ENCODE measurements around the gene RHBDD2.
"Not testable (repeated sequence)": the region's sequence is repeated elsewhere in the genome, so short reads cannot be mapped to it uniquely, and the experiment has no call there.

Gene RHBDD2

DNA sequence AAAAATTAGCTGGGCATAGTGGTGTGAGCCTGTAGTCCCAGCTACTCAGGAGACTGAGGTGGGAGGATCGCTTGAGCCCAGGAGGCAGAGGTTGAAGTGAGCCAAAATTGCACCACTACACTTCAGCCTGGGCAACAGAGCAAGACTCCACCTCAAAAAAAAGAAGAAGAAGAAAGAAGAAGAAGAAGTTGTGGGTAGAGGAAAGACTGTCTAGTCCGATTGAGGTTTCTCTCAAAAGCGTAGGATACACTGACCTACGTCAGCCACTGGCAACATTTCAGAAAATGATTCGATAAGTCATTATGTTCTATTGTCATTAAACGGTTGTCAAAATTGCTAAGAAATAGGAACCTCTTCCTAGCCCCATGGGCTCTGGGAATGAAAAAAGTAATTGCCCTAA lies 22.3 kb upstream of the RHBDD2 start:
- no peak for TF ChIP-seq EZH2 (IDR thresholded peaks at IDR 0.05; ENCODE audit: borderline replicate concordance, low read length)
- TF ChIP-seq, protein P1, sequence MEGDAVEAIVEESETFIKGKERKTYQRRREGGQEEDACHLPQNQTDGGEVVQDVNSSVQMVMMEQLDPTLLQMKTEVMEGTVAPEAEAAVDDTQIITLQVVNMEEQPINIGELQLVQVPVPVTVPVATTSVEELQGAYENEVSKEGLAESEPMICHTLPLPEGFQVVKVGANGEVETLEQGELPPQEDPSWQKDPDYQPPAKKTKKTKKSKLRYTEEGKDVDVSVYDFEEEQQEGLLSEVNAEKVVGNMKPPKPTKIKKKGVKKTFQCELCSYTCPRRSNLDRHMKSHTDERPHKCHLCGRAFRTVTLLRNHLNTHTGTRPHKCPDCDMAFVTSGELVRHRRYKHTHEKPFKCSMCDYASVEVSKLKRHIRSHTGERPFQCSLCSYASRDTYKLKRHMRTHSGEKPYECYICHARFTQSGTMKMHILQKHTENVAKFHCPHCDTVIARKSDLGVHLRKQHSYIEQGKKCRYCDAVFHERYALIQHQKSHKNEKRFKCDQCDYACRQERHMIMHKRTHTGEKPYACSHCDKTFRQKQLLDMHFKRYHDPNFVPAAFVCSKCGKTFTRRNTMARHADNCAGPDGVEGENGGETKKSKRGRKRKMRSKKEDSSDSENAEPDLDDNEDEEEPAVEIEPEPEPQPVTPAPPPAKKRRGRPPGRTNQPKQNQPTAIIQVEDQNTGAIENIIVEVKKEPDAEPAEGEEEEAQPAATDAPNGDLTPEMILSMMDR (IDR thresholded peaks at IDR 0.05; ENCODE audit: low read length) = no peak
- no peak overlapping the region for H3K9ac ChIP-seq (ENCODE audit: low read length)

DNA sequence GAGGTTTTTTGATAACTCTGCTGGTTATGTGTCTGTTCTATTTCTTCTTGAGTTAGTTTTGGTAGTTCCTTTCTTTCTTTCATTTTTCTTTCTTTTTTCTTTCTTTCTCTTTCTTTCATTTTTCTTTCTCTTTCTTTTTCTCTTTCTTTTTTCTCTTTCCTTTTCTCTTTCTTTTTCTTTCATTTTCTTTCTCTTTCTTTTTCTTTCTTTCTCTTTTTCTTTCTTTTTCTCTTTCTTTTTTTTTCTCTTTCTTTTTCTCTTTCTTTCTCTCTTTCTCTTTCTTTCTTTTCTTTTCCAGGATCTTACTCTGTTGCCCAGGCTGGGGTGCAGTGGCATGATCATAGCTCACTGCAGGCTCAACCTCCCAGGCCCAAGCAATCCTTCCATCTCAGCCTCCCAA lies 20.4 kb upstream of the RHBDD2 start:
- H3K36me3 ChIP-seq (ENCODE audit: insufficient read depth, low read length) = no peaks in the 10 kb centered on the region
- H2AFZ ChIP-seq (ENCODE audit: low read length) = no peak overlapping the region
- H3K9ac ChIP-seq (ENCODE audit: low read length) = no peak overlapping the region
- H3F3A ChIP-seq (ENCODE audit: insufficient read depth, low read length) = no peaks in the 10 kb centered on the region
- H3K9me3 ChIP-seq (ENCODE audit: low read length) = no peaks in the 10 kb centered on the region
- no peaks in the 10 kb centered on the region; the same call in 1 of the 2 replicates for H3K27me3 ChIP-seq (ENCODE audit: insufficient read depth, low read length)
- TF ChIP-seq, protein P1 (IDR thresholded peaks at IDR 0.05; ENCODE audit: low read length) = no peak
- TF ChIP-seq EZH2 (IDR thresholded peaks at IDR 0.05; ENCODE audit: borderline replicate concordance, low read length) = no peak
- H3K79me2 ChIP-seq (ENCODE audit: insufficient read depth, low read length) = no peaks in the 10 kb centered on the region
- no peaks in the 10 kb centered on the region for H3K4me1 ChIP-seq (ENCODE audit: insufficient read depth, low read length, severe bottlenecking)
- no peak overlapping the region for H3K27ac ChIP-seq (ENCODE audit: low read depth, low read length, poor library complexity, severe bottlenecking)
- H3K4me2 ChIP-seq (ENCODE audit: low read length) = no peak overlapping the region
- H3K4me3 ChIP-seq (ENCODE audit: low read depth, low read length, poor library complexity, severe bottlenecking) = no peak overlapping the region
- no peaks in the 10 kb centered on the region for H3K9me2 ChIP-seq (ENCODE audit: low read depth, low read length)
- H4K20me1 ChIP-seq (ENCODE audit: insufficient read depth, low read length) = no peaks in the 10 kb centered on the region

More for the DNA sequence above, 22.3 kb upstream of the RHBDD2 start:
- H4K20me1 ChIP-seq (ENCODE audit: insufficient read depth, low read length) = no peaks in the 10 kb centered on the region
- H3K9me3 ChIP-seq (ENCODE audit: low read length) = no peaks in the 10 kb centered on the region
- H3K4me2 ChIP-seq (ENCODE audit: low read length) = no peak overlapping the region
- H3K9me2 ChIP-seq (ENCODE audit: low read depth, low read length) = no peaks in the 10 kb centered on the region
- no peaks in the 10 kb centered on the region for H3K36me3 ChIP-seq (ENCODE audit: insufficient read depth, low read length)
- no peaks in the 10 kb centered on the region for H3F3A ChIP-seq (ENCODE audit: insufficient read depth, low read length)
- no peak overlapping the region for H2AFZ ChIP-seq (ENCODE audit: low read length)
- no peaks in the 10 kb centered on the region for H3K4me1 ChIP-seq (ENCODE audit: insufficient read depth, low read length, severe bottlenecking)
- no peak overlapping the region for H3K27ac ChIP-seq (ENCODE audit: low read depth, low read length, poor library complexity, severe bottlenecking)
- H3K27me3 ChIP-seq (ENCODE audit: insufficient read depth, low read length) = no peaks in the 10 kb centered on the region; the same call in 1 of the 2 replicates
- no peaks in the 10 kb centered on the region for H3K79me2 ChIP-seq (ENCODE audit: insufficient read depth, low read length)
- H3K4me3 ChIP-seq (ENCODE audit: low read depth, low read length, poor library complexity, severe bottlenecking) = no peak overlapping the region

DNA sequence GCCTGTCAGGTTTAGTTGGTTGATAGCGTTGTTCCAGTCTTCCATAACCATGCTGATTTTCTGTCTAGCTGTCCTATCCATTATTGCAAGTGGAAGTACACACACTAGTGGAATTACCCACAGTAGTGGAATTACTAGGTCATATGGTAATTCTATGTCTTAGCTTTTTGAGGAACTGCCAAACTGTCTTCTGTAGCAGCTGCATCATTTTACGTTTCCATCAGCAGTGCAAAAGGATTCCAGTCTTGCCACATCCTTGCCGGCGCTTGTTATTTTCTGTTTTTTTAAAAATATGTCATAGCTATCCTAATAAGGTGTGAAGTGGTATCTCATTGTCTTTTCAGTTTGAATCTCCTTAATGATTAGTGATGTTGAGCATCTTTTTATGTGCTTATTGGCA lies 17.2 kb upstream of the RHBDD2 start:
- Histone ChIP-seq H3K27ac (ENCODE audit: low read depth, low read length, poor library complexity, severe bottlenecking) (no peak overlapping the region), H3K79me2 (ENCODE audit: insufficient read depth, low read length) (no peaks in the 10 kb centered on the region), H3K27me3 (ENCODE audit: insufficient read depth, low read length) (no peaks in the 10 kb centered on the region; the same call in 1 of the 2 replicates), H3K9ac (ENCODE audit: low read length) (no peak overlapping the region), H3F3A (ENCODE audit: insufficient read depth, low read length) (no peaks in the 10 kb centered on the region), H3K9me2 (ENCODE audit: low read depth, low read length) (no peaks in the 10 kb centered on the region), H2AFZ (ENCODE audit: low read length) (no peak overlapping the region), H3K4me3 (ENCODE audit: low read depth, low read length, poor library complexity, severe bottlenecking) (no peak overlapping the region), H4K20me1 (ENCODE audit: insufficient read depth, low read length) (no peaks in the 10 kb centered on the region), H3K9me3 (ENCODE audit: low read length) (no peaks in the 10 kb centered on the region), H3K36me3 (ENCODE audit: insufficient read depth, low read length) (no peaks in the 10 kb centered on the region), H3K4me1 (ENCODE audit: insufficient read depth, low read length, severe bottlenecking) (no peaks in the 10 kb centered on the region), H3K4me2 (ENCODE audit: low read length) (no peak overlapping the region)
- TF ChIP-seq EZH2 (IDR thresholded peaks at IDR 0.05; ENCODE audit: borderline replicate concordance, low read length) = no peak

DNA sequence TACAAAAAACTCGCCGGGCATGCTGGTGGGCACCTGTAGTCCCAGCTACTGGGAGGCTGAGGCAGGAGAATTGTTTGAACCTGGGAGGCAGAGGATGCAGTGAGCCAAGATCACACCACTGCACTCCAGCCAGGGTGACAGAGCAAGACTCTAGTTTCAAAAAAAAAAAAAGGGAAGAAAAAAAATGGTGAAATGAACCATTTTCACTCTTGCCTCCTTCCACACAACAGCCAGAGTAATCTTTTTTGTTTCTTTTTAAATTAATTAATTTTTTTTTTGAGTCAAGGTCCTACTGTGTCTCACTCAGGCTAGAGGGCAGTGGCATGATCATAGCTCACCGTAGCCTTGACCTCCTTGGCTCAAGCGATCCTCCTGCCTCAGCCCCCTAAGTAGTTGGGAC lies 14.6 kb upstream of the RHBDD2 start:
- not testable (repeated sequence) for H3K27ac ChIP-seq (ENCODE audit: low read depth, low read length, poor library complexity, severe bottlenecking); H3K36me3 ChIP-seq (ENCODE audit: insufficient read depth, low read length); H3K9me2 ChIP-seq (ENCODE audit: low read depth, low read length); H3F3A ChIP-seq (ENCODE audit: insufficient read depth, low read length); H3K4me1 ChIP-seq (ENCODE audit: insufficient read depth, low read length, severe bottlenecking); H3K79me2 ChIP-seq (ENCODE audit: insufficient read depth, low read length); H2AFZ ChIP-seq (ENCODE audit: low read length); H3K4me3 ChIP-seq (ENCODE audit: low read depth, low read length, poor library complexity, severe bottlenecking); H3K27me3 ChIP-seq (ENCODE audit: insufficient read depth, low read length); H3K9ac ChIP-seq (ENCODE audit: low read length); H3K9me3 ChIP-seq (ENCODE audit: low read length); H3K4me2 ChIP-seq (ENCODE audit: low read length); H4K20me1 ChIP-seq (ENCODE audit: insufficient read depth, low read length)

Measured in OCI-LY1 (cell line).